Measurements from ENCODE around the gene C1QTNF7. TPM values are rescaled to one million over a fixed set of nuclear protein-coding genes. Genes with fewer than 3 reads are reported as not detected.
A peak's percentile ranks its signal among the peaks of the same experiment; 100 is the strongest.

The C1QTNF7 gene, protein sequence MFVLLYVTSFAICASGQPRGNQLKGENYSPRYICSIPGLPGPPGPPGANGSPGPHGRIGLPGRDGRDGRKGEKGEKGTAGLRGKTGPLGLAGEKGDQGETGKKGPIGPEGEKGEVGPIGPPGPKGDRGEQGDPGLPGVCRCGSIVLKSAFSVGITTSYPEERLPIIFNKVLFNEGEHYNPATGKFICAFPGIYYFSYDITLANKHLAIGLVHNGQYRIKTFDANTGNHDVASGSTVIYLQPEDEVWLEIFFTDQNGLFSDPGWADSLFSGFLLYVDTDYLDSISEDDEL
- total RNA-seq (not detected), polyA plus RNA-seq (under 1 TPM in 1 of 3 donors, not detected in 2; 0.07 TPM), total RNA-seq (0 reads per million in 6 experiments)

DNA sequence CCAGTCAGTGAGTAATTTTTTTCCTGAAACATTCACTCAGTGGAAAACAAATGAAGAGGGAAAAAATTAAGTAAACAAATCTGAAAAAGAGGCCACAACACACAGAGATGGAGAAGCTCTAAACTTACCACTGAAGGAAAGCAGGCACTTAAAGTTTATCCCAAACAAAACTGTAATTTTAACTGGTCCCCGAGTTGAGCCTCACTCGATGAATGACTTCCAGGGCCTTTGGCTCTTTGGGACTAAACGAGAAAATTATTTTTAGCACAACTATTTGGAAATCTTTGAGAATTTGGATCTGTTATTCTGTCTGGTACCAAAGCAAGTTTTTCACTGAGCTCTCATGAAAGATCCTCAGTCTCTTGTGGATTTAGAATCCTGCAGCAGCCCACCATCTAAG, at the start of gene C1QTNF7:
C1QTNF7 (plus strand) TSS at position 333 of the 400 bp plus-strand sequence. CDS start 7,711 bp downstream, outside the sequence.
- no peak for ATAC-seq
- H3K9me3 Mint-ChIP-seq, result peaks cover 0 to 5% (median 0%) of the 10 kb centered on the region in 9 donors
- peaks cover 3 to 8% (median 6%) of the 10 kb centered on the region in 4 donors for H3K4me1 Mint-ChIP-seq
- H3K36me3 Mint-ChIP-seq, result no peaks in the 10 kb centered on the region
- DNase-seq, result no peak
- no peak within 1 kb of the TSS for H3K27ac Mint-ChIP-seq
- no peak within 1 kb of the TSS for H3K4me3 Mint-ChIP-seq
- POLR2A ChIA-PET, result no interaction called here
- no peaks in the 10 kb centered on the region for H3K27me3 Mint-ChIP-seq

DNA sequence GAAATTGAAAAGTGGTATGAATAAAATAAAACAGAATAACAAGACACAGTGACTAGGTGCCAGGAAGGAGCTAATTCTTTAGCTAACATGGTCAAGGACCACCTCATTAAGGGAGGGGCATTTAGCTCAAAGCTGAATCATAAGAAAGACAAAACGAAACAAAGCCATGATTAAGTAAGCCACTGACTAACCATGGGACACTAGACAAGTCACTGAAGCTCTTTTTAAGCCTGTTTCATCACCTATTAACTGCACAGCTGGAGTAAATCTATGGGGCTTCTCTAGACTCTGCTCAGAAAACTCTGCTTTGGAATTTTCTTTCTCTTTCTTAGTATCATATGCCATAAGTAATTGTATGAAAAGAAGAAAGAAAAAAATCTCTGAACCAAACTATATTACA, 49.8 kb upstream of the C1QTNF7 start:
- POLR2A ChIA-PET, result no interaction called here
- H3K27me3 Mint-ChIP-seq, result no peaks in the 10 kb centered on the region
- peak overlapping the region in 2 of 10 donors; percentile 9 to 37 for H3K27ac Mint-ChIP-seq
- no peak overlapping the region for H3K4me3 Mint-ChIP-seq
- peaks cover 0 to 3% (median 0%) of the 10 kb centered on the region in 3 donors for H3K36me3 Mint-ChIP-seq
- no peaks in the 10 kb centered on the region for H3K9me3 Mint-ChIP-seq
- H3K4me1 Mint-ChIP-seq, result peaks cover 7 to 41% (median 16%) of the 10 kb centered on the region in 4 donors
- DNase-seq, result no peak
- ATAC-seq, result no peak

DNA sequence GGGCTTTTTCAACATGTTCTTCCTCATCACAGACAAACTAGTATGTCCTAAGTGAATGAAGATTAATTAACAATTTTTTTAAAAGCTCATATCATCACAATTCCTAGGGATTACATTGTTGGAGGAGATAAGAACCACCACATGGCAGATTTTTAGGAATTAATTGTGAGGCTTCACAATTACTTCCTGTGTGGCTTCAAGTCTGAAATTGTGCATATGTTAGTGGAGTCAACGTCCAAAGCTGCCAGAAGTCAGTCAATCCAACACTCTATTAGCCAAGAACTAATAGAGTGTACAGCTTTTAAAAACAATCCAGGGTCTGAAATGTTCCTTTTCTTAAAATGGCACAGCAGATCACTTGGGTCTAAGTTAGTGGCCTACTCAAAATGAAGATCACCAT, 49.3 kb upstream of the C1QTNF7 start:
- DNase-seq, result no peak
- peak overlapping the region in 1 of 10 donors; percentile 9 for H3K27ac Mint-ChIP-seq
- H3K27me3 Mint-ChIP-seq, result no peaks in the 10 kb centered on the region
- H3K4me3 Mint-ChIP-seq, result no peak overlapping the region
- ATAC-seq, result no peak
- peaks cover 7 to 41% (median 16%) of the 10 kb centered on the region in 4 donors for H3K4me1 Mint-ChIP-seq
- H3K36me3 Mint-ChIP-seq, result peaks cover 0 to 3% (median 0%) of the 10 kb centered on the region in 3 donors
- POLR2A ChIA-PET, result no interaction called here
- H3K9me3 Mint-ChIP-seq, result no peaks in the 10 kb centered on the region

DNA sequence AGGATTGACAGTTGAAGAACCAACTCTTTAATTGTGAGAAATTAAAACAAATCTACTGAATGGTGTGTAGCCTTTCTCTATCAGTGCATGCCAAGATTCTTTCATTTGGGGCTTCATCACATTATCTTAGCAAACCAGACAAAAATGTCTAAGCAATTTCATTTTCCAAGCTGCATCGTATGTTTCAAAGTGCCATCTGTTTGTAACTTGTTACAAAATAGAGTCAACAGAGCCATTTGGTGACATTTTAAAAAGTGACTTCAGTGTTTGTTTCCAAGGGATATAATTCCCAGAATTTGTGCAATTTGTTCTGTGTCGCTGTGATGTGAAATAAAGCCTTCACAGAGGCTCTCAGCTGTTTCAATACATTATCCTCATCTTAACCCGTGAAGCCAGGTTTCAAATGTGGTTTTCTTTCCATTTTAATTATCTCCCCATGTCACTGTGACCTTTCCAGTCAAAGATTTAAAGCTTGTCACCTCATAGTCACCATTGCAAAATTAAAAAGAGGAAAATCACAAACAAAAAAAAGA, 46.0 kb upstream of the C1QTNF7 start:
- no peaks in the 10 kb centered on the region for H3K9me3 Mint-ChIP-seq
- H3K4me3 Mint-ChIP-seq, result no peak overlapping the region
- peaks cover 0 to 4% (median 0%) of the 10 kb centered on the region in 5 donors for H3K27me3 Mint-ChIP-seq
- DNase-seq (no peak), ATAC-seq (no peak)
- no peak overlapping the region for H3K27ac Mint-ChIP-seq
- peaks cover under 1 to 19% (median 1%) of the 10 kb centered on the region in 4 donors for H3K4me1 Mint-ChIP-seq
- POLR2A ChIA-PET, result no interaction called here
- H3K36me3 Mint-ChIP-seq, result no peaks in the 10 kb centered on the region

DNA sequence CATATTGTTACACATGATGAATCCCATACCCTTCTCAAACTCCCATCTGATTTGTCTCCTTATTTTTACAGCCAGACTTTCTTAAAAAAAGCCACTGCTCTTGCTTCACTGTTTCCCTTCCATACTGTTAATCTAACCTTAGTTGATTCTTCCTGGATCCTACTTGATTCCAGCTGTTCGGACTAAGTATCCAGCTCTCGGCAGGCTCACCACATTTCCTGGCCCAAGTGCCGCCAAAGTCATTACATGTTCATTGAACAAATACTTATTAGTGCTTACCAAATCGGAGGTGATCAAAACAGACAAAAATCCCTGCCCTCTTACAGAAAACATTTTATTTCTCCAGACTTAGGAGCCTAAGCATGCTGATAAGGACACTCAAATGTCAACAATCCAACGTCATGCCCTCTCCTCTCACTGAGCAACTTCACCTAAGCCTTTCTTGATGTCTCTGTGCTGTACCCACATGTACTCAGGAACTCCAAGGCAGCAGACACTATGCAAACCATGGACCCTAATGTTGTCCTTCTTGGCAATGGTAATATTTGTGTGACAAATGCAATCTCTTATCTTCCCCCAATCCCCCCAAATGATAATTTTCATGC, 45.1 kb upstream of the C1QTNF7 start:
- H3K4me3 Mint-ChIP-seq, result no peak overlapping the region

DNA sequence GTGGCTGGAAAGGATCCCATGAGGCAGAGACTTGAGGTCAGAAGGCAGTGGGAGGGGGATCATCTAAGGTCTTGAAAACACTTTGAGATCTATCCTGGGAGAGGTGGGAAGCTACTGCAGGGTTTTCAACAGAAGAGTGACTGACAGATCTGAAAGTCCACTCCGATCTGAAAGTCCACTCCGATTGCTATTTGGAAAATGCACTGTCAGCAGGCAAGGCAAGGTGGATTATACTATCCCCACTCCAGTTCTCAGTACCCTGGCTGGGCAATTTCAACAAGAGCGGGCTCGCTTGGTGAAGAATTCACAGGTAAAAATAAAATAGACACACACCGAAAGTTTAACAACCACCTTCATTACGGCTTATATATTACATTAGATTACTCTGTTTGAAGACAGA, 42.3 kb upstream of the C1QTNF7 start:
- no peak for DNase-seq

More for the DNA sequence above, 45.1 kb upstream of the C1QTNF7 start:
- no peak for ATAC-seq
- no peak for DNase-seq
- no peaks in the 10 kb centered on the region for H3K9me3 Mint-ChIP-seq
- H3K36me3 Mint-ChIP-seq, result no peaks in the 10 kb centered on the region
- POLR2A ChIA-PET, result no interaction called here
- H3K4me1 Mint-ChIP-seq, result peaks cover 0 to 13% (median under 1%) of the 10 kb centered on the region in 4 donors
- peaks cover 0 to 4% (median 0%) of the 10 kb centered on the region in 5 donors for H3K27me3 Mint-ChIP-seq
- no peak overlapping the region for H3K27ac Mint-ChIP-seq

DNA sequence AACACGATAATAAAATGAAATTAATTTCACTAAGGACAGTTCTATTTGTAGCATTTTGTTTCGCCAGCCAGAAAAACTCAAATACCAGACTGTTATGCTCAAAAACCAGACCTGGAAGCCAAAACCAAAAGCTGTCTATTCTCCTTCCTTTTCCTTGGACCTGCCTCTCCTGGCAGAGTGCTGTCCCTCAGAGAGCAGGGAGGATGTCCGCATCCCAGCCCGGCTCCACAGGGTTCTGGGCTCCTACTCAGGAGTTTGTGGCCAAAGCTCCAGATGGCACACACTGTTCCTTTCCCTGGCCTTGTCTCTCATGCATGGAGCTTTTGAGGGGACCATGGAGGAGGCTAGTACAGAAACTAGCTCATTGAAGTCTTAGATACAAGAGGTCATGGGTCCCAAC, 41.9 kb upstream of the C1QTNF7 start:
- POLR2A ChIA-PET, result no interaction called here
- H3K27ac Mint-ChIP-seq, result no peak overlapping the region
- H3K4me3 Mint-ChIP-seq, result no peak overlapping the region
- peaks cover 0 to 2% (median 0%) of the 10 kb centered on the region in 4 donors for H3K4me1 Mint-ChIP-seq
- H3K9me3 Mint-ChIP-seq, result no peaks in the 10 kb centered on the region
- no peaks in the 10 kb centered on the region for H3K36me3 Mint-ChIP-seq
- ATAC-seq, result no peak
- H3K27me3 Mint-ChIP-seq, result peaks cover 0 to 4% (median 0%) of the 10 kb centered on the region in 5 donors
- DNase-seq, result no peak

More for the DNA sequence above, 42.3 kb upstream of the C1QTNF7 start:
- H3K36me3 Mint-ChIP-seq, result no peaks in the 10 kb centered on the region
- no peak for ATAC-seq
- H3K27me3 Mint-ChIP-seq, result peaks cover 0 to 4% (median 0%) of the 10 kb centered on the region in 5 donors
- H3K4me1 Mint-ChIP-seq, result peaks cover 0 to 2% (median 0%) of the 10 kb centered on the region in 4 donors
- no peak overlapping the region for H3K4me3 Mint-ChIP-seq
- POLR2A ChIA-PET, result interaction anchor here (1.2 kb wide), 1 partner anchor 16 kb away, joined by 3 read pairs; no protein-coding TSS in a partner anchor
- H3K27ac Mint-ChIP-seq, result no peak overlapping the region
- H3K9me3 Mint-ChIP-seq, result no peaks in the 10 kb centered on the region

DNA sequence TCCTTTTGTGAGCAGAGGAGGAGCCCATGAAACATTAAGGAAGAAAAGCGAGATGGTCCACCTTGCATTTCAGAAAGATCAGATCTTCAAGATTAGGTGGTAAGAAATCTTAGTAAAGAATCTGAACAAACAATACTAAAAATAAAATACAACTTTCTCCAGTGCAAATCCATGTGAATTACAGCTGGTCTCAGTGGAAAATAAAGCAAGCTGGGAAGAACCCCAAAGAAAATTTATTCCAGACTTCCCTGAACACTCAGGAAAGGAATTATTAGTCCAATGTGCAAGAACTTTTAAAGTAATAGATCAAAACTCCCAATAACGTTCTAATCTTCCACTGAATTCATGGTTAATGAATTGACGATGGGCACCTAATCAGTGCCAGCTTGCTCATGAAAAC, 37.3 kb upstream of the C1QTNF7 start:
- H3K4me1 Mint-ChIP-seq, result no peaks in the 10 kb centered on the region
- H3K4me3 Mint-ChIP-seq, result no peak overlapping the region
- no peaks in the 10 kb centered on the region for H3K36me3 Mint-ChIP-seq
- peaks cover 0 to 4% (median 0%) of the 10 kb centered on the region in 5 donors for H3K27me3 Mint-ChIP-seq
- POLR2A ChIA-PET, result no interaction called here
- ATAC-seq, result no peak
- no peak for DNase-seq
- peaks cover 0 to 1% (median 0%) of the 10 kb centered on the region in 9 donors for H3K9me3 Mint-ChIP-seq
- H3K27ac Mint-ChIP-seq, result peak overlapping the region in 1 of 10 donors; percentile 2

DNA sequence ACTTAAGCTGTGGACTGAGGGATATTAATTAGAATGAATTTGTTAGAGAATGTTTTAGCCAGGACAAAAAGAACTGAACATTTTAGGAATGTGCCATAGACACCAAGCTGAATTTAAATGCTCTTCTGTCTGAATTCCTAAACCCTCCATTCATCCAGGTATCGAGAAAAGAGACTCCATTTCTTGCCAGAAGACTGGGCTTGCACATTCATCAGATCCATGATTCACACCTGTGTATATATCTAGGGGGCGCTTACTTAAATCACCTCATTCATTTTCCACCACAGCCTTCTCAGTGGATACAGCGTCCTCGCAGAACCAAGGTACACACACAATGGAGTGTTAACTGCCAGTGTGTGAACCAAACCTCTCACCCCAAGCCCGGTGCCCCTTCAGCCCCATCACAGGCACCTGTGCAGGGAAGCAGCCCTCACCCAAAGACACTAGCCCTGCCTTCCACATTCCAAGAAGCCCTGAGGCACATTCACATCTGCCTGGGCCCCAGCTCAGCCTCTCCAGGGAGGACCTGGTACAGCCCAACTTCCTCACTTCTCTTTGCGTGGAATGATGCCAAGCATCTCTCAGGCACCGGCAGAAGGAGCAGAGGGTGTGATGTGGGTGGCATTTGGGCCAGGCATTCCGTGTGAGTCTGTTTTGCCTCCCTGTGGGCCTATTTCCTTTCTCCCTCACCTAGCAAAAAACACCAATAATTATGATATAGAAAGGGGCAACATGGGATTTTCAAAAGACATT, 35.6 kb upstream of the C1QTNF7 start:
- DNase-seq, result no peak
- H3K9me3 Mint-ChIP-seq, result peaks cover 0 to 1% (median 0%) of the 10 kb centered on the region in 9 donors
- POLR2A ChIA-PET, result no interaction called here
- no peak overlapping the region for H3K4me3 Mint-ChIP-seq
- peaks cover 2 to 6% (median 4%) of the 10 kb centered on the region in 4 donors for H3K4me1 Mint-ChIP-seq
- H3K36me3 Mint-ChIP-seq, result no peaks in the 10 kb centered on the region
- peaks cover 0 to 2% (median 0%) of the 10 kb centered on the region in 5 donors for H3K27me3 Mint-ChIP-seq
- ATAC-seq, result no peak
- no peak overlapping the region for H3K27ac Mint-ChIP-seq

DNA sequence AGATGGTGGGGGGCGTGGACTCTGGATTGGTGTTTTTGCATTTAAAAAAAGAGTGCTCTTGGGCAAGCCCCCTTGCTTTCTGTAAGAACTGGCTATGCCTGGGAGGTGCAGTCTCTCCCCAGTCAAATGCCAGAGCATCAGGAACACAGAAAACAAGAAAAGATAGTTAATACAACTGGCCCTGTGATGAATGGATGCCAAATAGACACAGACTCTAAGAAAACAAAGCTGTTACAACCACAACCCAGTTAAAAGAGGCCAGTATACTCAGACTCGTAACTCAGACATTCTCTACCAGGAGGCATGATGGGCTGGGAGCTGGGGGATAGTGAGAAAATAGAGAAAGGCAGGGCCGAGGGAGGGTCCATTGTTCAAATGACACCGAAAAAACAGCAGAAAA, 32.5 kb upstream of the C1QTNF7 start:
- H3K27me3 Mint-ChIP-seq, result no peaks in the 10 kb centered on the region
- DNase-seq (no peak), ATAC-seq (no peak)
- H3K27ac Mint-ChIP-seq, result peak overlapping the region in 1 of 10 donors; percentile 76
- H3K9me3 Mint-ChIP-seq, result peaks cover 0 to 1% (median 0%) of the 10 kb centered on the region in 9 donors
- peaks cover 9 to 25% (median 25%) of the 10 kb centered on the region in 4 donors for H3K4me1 Mint-ChIP-seq
- no peaks in the 10 kb centered on the region for H3K36me3 Mint-ChIP-seq
- POLR2A ChIA-PET, result no interaction called here
- H3K4me3 Mint-ChIP-seq, result no peak overlapping the region

DNA sequence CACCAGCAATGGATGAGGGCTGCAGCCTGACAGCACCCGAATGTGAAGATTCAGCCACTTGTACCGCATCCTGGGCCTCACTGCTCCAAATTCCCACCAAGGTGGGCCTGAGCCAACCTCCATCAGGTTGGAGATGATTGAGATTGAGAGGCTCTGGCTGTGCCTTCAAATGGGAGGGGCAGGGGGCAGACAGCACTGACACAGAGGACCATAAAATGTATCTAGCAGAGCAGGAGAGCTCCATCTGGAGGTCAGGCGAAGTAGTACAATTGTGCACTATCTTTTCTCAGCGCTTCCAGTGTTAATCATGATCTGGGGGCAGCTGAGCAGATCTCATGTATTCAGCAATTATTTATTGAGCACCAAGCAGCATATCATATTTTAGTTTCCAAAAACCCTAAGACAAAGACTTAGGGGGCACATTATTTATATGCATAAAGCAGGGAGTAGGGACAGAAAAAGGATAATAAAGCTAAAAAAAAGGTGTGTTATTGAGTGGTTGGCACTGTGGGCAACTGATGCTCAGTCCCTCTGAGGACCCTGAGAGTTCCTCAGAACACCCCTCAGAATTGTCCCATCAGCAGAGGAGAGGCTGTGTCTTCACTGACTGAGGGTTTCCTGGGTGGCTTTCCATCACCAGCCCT, 31.6 kb upstream of the C1QTNF7 start:
- POLR2A ChIA-PET, result no interaction called here
- peaks cover 16 to 35% (median 34%) of the 10 kb centered on the region in 4 donors for H3K4me1 Mint-ChIP-seq
- no peak overlapping the region for H3K27ac Mint-ChIP-seq

DNA sequence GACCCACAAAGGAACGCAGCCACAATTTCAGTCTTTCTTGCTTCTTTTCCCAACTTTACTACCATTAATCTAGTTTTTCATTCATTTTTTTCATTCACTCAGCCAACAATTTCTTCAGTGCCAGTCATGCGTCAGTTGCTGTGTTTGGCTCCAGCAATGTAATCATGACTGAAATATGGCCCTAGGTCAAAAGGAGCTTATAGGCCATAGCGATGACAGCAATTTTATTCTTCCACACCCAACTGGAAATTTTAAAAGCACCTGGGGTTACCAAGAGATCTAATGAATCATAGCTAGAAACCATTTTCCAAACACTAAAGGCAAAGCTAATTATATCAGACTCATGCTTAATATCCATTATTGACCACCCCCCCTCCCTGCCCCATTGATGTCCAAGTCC, 29.8 kb upstream of the C1QTNF7 start:
- H3K9me3 Mint-ChIP-seq, result peaks cover 0 to under 1% (median 0%) of the 10 kb centered on the region in 9 donors
- no peaks in the 10 kb centered on the region for H3K36me3 Mint-ChIP-seq
- POLR2A ChIA-PET, result interaction anchor here (0.7 kb wide), 1 partner anchor 59 kb away, joined by 3 read pairs; no protein-coding TSS in a partner anchor
- ATAC-seq (no peak), DNase-seq (no peak)
- peak overlapping the region in 2 of 10 donors; percentile 2 to 87 for H3K27ac Mint-ChIP-seq
- no peak overlapping the region for H3K4me3 Mint-ChIP-seq
- peaks cover 28 to 48% (median 48%) of the 10 kb centered on the region in 4 donors for H3K4me1 Mint-ChIP-seq
- no peaks in the 10 kb centered on the region for H3K27me3 Mint-ChIP-seq

More for the DNA sequence above, 31.6 kb upstream of the C1QTNF7 start:
- Mint-ChIP-seq H3K9me3 (peaks cover 0 to 1% (median 0%) of the 10 kb centered on the region in 9 donors), H3K4me3 (no peak overlapping the region), H3K27me3 (no peaks in the 10 kb centered on the region), H3K36me3 (no peaks in the 10 kb centered on the region)
- peak; percentile 67 to 68 for ATAC-seq
- DNase-seq, result peak; percentile 11 to 69 (median 38)

Measured in naive thymus-derived CD8-positive, alpha-beta T cell (primary cell).